Urothelium cell line (cell line): Measurements from ENCODE around the gene KLHL2.
"Not testable (repeated sequence)": the region's sequence is repeated elsewhere in the genome, so short reads cannot be mapped to it uniquely, and the experiment has no call there.

Experiments
- DNase-seq: peaks from one replicate; pipeline ENCODE4 v3.0.0; 2011; ENCODE audit warnings: low spot score, mixed read lengths
- FAIRE-seq: peaks from 2 replicates; lab custom pipeline; 2011; peaks lifted over from hg19 to GRCh38; lab: Jason Lieb, UNC

The KLHL2 gene

GRCh38 chr4:165325732-165326512 is 118.6 kb downstream of the KLHL2 start:
- DNase-seq: peak; percentile 48
- FAIRE-seq: peak; percentile 27

GRCh38 chr4:165326831-165327210 is 119.5 kb downstream of the KLHL2 start:
- FAIRE-seq: no peak
- peak; percentile 62 for DNase-seq

- FAIRE-seq: peak; percentile 65
Measured at GRCh38 chr4:165327211-165328100, 120.1 kb downstream of the KLHL2 start, which contains the start of gene MSMO1. Gene MSMO1 (plus strand): TSS chr4:165327669. CDS start chr4:165333371, 5,702 bp downstream.

GRCh38 chr4:165328101-165328425 is 120.7 kb downstream of the KLHL2 start:
- DNase-seq: no peak
- FAIRE-seq: no peak

More at GRCh38 chr4:165327211-165328100, 120.1 kb downstream of the KLHL2 start, which contains the start of gene MSMO1:
- DNase-seq: peak; percentile 96

GRCh38 chr4:165328708-165329107 is 121.3 kb downstream of the KLHL2 start:
- FAIRE-seq: no peak
- DNase-seq: no peak

- FAIRE-seq (no peak), DNase-seq (no peak)
Measured at GRCh38 chr4:165330071-165330470, 122.7 kb downstream of the KLHL2 start.

- DNase-seq (no peak), FAIRE-seq (no peak)
Measured at GRCh38 chr4:165330666-165331065, 123.3 kb downstream of the KLHL2 start.

- FAIRE-seq: no peak
- no peak for DNase-seq
Measured at GRCh38 chr4:165331359-165331758, 124.0 kb downstream of the KLHL2 start.

- DNase-seq (no peak), FAIRE-seq (no peak)
Measured at GRCh38 chr4:165331823-165332222, 124.5 kb downstream of the KLHL2 start.

- FAIRE-seq: no peak
- no peak for DNase-seq
Measured at GRCh38 chr4:165332502-165332901, 125.1 kb downstream of the KLHL2 start.

GRCh38 chr4:165335163-165335703 is 127.9 kb downstream of the KLHL2 start:
- no peak for FAIRE-seq
- no peak for DNase-seq

- FAIRE-seq (no peak), DNase-seq (no peak)
Measured at GRCh38 chr4:165336743-165337142, 129.4 kb downstream of the KLHL2 start.

GRCh38 chr4:165342340-165342739 is 135.0 kb downstream of the KLHL2 start:
- DNase-seq, FAIRE-seq: not testable (repeated sequence)

GRCh38 chr4:165343353-165344191 is 136.2 kb downstream of the KLHL2 start:
- FAIRE-seq: no peak
- DNase-seq: no peak

- DNase-seq: no peak
Measured at GRCh38 chr4:165345666-165346417, 138.5 kb downstream of the KLHL2 start.

GRCh38 chr4:165347647-165348569 is 140.5 kb downstream of the KLHL2 start:
- DNase-seq (no peak), FAIRE-seq (no peak)

More at GRCh38 chr4:165345666-165346417, 138.5 kb downstream of the KLHL2 start:
- no peak for FAIRE-seq

- DNase-seq (no peak), FAIRE-seq (no peak)
Measured at GRCh38 chr4:165351359-165352130, 144.2 kb downstream of the KLHL2 start.

- DNase-seq (peak; percentile 43), FAIRE-seq (no peak)
Measured at GRCh38 chr4:165355900-165356300, 148.5 kb downstream of the KLHL2 start.
